Liver (tissue), 9 donors: ENCODE results near the gene SLC26A1. TPM values are rescaled to one million over a fixed set of nuclear protein-coding genes. Genes with fewer than 3 reads are reported as not detected.

Source experiments
- DNase-seq: peaks from one replicate; pipeline ENCODE4 v3.0.0-alpha.2; 2017; ENCODE audit warnings: low spot score
- H3K27ac ChIP-seq, 2 donors: one replicate each; pipeline ENCODE4 v1.7.0; 2013; ENCODE audit warnings: inconsistent platforms in 2 of 2, low read length in 2 of 2, control low read depth in 1 of 2, low read depth in 1 of 2, mild to moderate bottlenecking in 1 of 2
- H3K27me3 ChIP-seq, 4 donors: one replicate each; pipeline versions ENCODE4 v1.6.1 to v1.7.0; 2013; ENCODE audit warnings: low read length in 3 of 4, inconsistent platforms in 1 of 4, mild to moderate bottlenecking in 1 of 4, moderate library complexity in 1 of 4; ENCODE audit not compliant: control insufficient read depth in 4 of 4, insufficient read depth in 4 of 4
- H3K36me3 ChIP-seq, 4 donors: one replicate each; pipeline versions ENCODE4 v1.6.1 to v1.7.0; 2013; ENCODE audit warnings: low read length in 3 of 4, mild to moderate bottlenecking in 3 of 4, low read depth in 1 of 4, moderate library complexity in 1 of 4; ENCODE audit not compliant: control insufficient read depth in 4 of 4, insufficient read depth in 3 of 4
- H3K4me1 ChIP-seq, 4 donors: one replicate each; pipeline versions ENCODE4 v1.6.1 to v1.7.0; 2013; ENCODE audit warnings: low read length in 3 of 4, mild to moderate bottlenecking in 3 of 4, moderate library complexity in 1 of 4; ENCODE audit not compliant: control insufficient read depth in 4 of 4, insufficient read depth in 4 of 4
- H3K4me3 ChIP-seq, 3 donors: one replicate each; pipeline versions ENCODE4 v1.6.1 to v1.7.0; 2013; ENCODE audit warnings: low read length in 3 of 3, control low read depth in 1 of 3, low read depth in 1 of 3, mild to moderate bottlenecking in 1 of 3
- H3K9ac ChIP-seq, 2 donors: one replicate each; pipeline ENCODE4 v1.7.0; 2013; ENCODE audit warnings: low read length in 2 of 2, mild to moderate bottlenecking in 2 of 2, moderate library complexity in 2 of 2, control low read depth in 1 of 2, low read depth in 1 of 2
- H3K9me3 ChIP-seq, 4 donors: one replicate each; pipeline versions ENCODE4 v1.6.1 to v1.7.0; 2013; ENCODE audit warnings: low read length in 3 of 4; ENCODE audit not compliant: control insufficient read depth in 4 of 4
- EGR1 ChIP-seq, 2 donors: IDR thresholded peaks; 2 replicates each; pipeline ENCODE4 v1.6.1; 2016 to 2018; ENCODE audit warnings: antibody characterized with exemption in 2 of 2, low read depth in 2 of 2
- FOXA1 ChIP-seq: IDR thresholded peaks from 2 replicates; pipeline ENCODE4 v1.6.1; 2016; ENCODE audit warnings: antibody characterized with exemption
- FOXA2 ChIP-seq: IDR thresholded peaks from 2 replicates; pipeline ENCODE4 v1.6.1; 2016; ENCODE audit warnings: antibody characterized with exemption
- GABPA ChIP-seq, 2 donors: IDR thresholded peaks in 1 of 2; conservative IDR thresholded peaks in 1 of 2; 2 replicates each; pipeline ENCODE4 v1.6.1; 2016; ENCODE audit warnings: antibody characterized with exemption in 2 of 2, mild to moderate bottlenecking in 1 of 2, moderate library complexity in 1 of 2
- HNF4A ChIP-seq, 2 donors: conservative IDR thresholded peaks; 2 replicates each; pipeline ENCODE4 v1.6.1; 2016; ENCODE audit warnings: antibody characterized with exemption in 2 of 2, mild to moderate bottlenecking in 2 of 2
- HNF4G ChIP-seq: IDR thresholded peaks from 2 replicates; pipeline ENCODE4 v1.6.1; 2016; ENCODE audit warnings: antibody characterized with exemption
- JUND ChIP-seq, 2 donors: IDR thresholded peaks; 2 replicates each; pipeline ENCODE4 v1.6.1; 2016; ENCODE audit warnings: antibody characterized with exemption in 2 of 2
- MAX ChIP-seq: IDR thresholded peaks from 2 replicates; pipeline ENCODE4 v1.6.1; 2016; ENCODE audit warnings: antibody characterized with exemption
- NR2F2 ChIP-seq: IDR thresholded peaks from 2 replicates; pipeline ENCODE4 v1.6.1; 2016; ENCODE audit warnings: antibody characterized with exemption
- RAD21 ChIP-seq, 2 donors: IDR thresholded peaks; 2 replicates each; pipeline ENCODE4 v1.6.1; 2016; ENCODE audit warnings: antibody characterized with exemption in 2 of 2, mild to moderate bottlenecking in 2 of 2
- REST ChIP-seq: IDR thresholded peaks from 2 replicates; pipeline ENCODE4 v1.6.1; 2016; ENCODE audit warnings: antibody characterized with exemption, mild to moderate bottlenecking
- RXRA ChIP-seq, 2 donors: IDR thresholded peaks; 2 replicates each; pipeline ENCODE4 v1.6.1; 2017 to 2018; ENCODE audit warnings: antibody characterized with exemption in 2 of 2, mild to moderate bottlenecking in 1 of 2
- SP1 ChIP-seq: IDR thresholded peaks from 2 replicates; pipeline ENCODE4 v1.6.1; 2018; ENCODE audit warnings: antibody characterized with exemption, mild to moderate bottlenecking
- TAF1 ChIP-seq: conservative IDR thresholded peaks from 2 replicates; pipeline ENCODE4 v1.6.1; 2016; ENCODE audit warnings: antibody characterized with exemption, mild to moderate bottlenecking
- YY1 ChIP-seq: IDR thresholded peaks from 2 replicates; pipeline ENCODE4 v1.6.1; 2016; ENCODE audit warnings: antibody characterized with exemption, mild to moderate bottlenecking
- WGBS: extraction: QIAGEN DNeasy Blood & Tissue Kit; methylation state at CpG from one replicate; pipeline ENCODE4 v1.1.7; 2013; 5-methylcytosine and 5-hydroxymethylcytosine counted together
- polyA plus RNA-seq, 2 donors: library from polyadenylated mRNA; stranded (reverse) in 1 of 2; unstranded in 1 of 2; fragments of 200-250 nt in 1 of 2; fragments of >200 nt in 1 of 2; fragmentation: Nextera tagmentation in 1 of 2; extraction: Ambion mirVana in 1 of 2; gene quantifications; one replicate each; pipeline versions ENCODE4 v1.2.1 to v1.2.3, GENCODE V29; 2013 to 2015
- total RNA-seq, 2 donors: library from RNA; depleted of rRNA; stranded (reverse); fragments of >200 nt; gene quantifications; one replicate each; pipeline ENCODE4 v1.2.3, GENCODE V29; 2014
- TF ChIP-seq, protein P1 (sequence below): IDR thresholded peaks from 2 replicates; pipeline ENCODE4 v1.6.1; 2016; ENCODE audit warnings: antibody characterized with exemption
- TF ChIP-seq, protein P2 (sequence below): fragments of 150-350 bp; IDR thresholded peaks from 2 replicates; pipeline ENCODE4 v1.5.1; 2017; ENCODE audit warnings: improper control_type of control experiment, low read depth, low read length; ENCODE audit not compliant: missing input control
- TF ChIP-seq, protein P3 (sequence below): IDR thresholded peaks from 2 replicates; pipeline ENCODE4 v1.6.1; 2016; ENCODE audit warnings: antibody characterized with exemption
- donor health status: healthy.
- donor health status: healthy.
- donor health status: healthy.
- donor health status: healthy.
- donor health status: healthy.

Gene SLC26A1
- total and polyA plus RNA-seq, 4 donors: 5.1 to 41.0 (median 26.3) TPM

GRCh38 chr4:960636-961350, 32.4 kb downstream of the SLC26A1 start:
- Histone ChIP-seq H3K9ac (no peak overlapping the region), H3K36me3 (peaks cover 0 to 19% (median 3%) of the 10 kb centered on the region in 4 donors), H3K4me1 (no peaks in the 10 kb centered on the region), H3K27me3 (no peaks in the 10 kb centered on the region), H3K4me3 (no peak overlapping the region), H3K9me3 (no peaks in the 10 kb centered on the region), H3K27ac (no peak overlapping the region)
- TF ChIP-seq HNF4G: no peak
- no peak for TF ChIP-seq SP1
- TF ChIP-seq, protein P1, sequence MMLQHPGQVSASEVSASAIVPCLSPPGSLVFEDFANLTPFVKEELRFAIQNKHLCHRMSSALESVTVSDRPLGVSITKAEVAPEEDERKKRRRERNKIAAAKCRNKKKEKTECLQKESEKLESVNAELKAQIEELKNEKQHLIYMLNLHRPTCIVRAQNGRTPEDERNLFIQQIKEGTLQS: no peak
- TF ChIP-seq EGR1 (IDR thresholded peaks at IDR 0.05; ENCODE audit: low read depth in 2 of 2): no peak
- no peak for TF ChIP-seq RXRA (IDR thresholded peaks at IDR 0.05)
- TF ChIP-seq HNF4A (conservative IDR thresholded peaks at IDR 0.05): no peak
- no peak for TF ChIP-seq NR2F2
- TF ChIP-seq GABPA (IDR thresholded peaks at IDR 0.05 in 1 of 2, conservative IDR thresholded peaks at IDR 0.05 in 1 of 2): no peak
- no peak for TF ChIP-seq RAD21 (IDR thresholded peaks at IDR 0.05)
- no peak for TF ChIP-seq REST
- TF ChIP-seq TAF1: no peak
- TF ChIP-seq, protein P2, sequence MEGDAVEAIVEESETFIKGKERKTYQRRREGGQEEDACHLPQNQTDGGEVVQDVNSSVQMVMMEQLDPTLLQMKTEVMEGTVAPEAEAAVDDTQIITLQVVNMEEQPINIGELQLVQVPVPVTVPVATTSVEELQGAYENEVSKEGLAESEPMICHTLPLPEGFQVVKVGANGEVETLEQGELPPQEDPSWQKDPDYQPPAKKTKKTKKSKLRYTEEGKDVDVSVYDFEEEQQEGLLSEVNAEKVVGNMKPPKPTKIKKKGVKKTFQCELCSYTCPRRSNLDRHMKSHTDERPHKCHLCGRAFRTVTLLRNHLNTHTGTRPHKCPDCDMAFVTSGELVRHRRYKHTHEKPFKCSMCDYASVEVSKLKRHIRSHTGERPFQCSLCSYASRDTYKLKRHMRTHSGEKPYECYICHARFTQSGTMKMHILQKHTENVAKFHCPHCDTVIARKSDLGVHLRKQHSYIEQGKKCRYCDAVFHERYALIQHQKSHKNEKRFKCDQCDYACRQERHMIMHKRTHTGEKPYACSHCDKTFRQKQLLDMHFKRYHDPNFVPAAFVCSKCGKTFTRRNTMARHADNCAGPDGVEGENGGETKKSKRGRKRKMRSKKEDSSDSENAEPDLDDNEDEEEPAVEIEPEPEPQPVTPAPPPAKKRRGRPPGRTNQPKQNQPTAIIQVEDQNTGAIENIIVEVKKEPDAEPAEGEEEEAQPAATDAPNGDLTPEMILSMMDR: no peak
- no peak for TF ChIP-seq JUND (IDR thresholded peaks at IDR 0.05)
- no peak for TF ChIP-seq MAX
- TF ChIP-seq FOXA1: no peak
- no peak for TF ChIP-seq FOXA2
- 95% methylated on average over 35 of the region's 35 CpGs for WGBS
- no peak for DNase-seq

DNA sequence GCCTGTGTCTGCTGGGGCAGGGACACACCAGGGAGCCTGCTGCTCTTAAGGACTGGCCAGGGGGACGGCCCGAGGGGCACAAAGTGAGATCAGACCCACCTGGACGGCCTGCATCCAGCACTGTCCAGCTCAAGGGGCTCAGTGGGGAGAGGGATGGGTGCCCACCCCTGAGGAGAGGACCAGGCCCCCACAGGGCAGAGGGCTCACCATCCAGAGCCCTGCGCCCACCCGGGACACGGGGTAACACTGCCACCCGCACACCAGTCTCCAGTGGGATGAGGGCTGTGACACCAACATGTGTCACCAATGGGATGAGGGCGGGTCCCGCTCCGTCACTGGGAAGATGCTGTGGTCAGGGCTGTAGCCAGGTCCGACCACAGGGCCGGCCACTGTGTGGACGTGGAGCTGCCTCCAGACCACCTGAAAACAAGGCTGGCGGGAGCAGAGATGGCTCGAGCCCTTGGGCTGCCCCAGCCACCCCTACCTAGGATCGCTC, 33.0 kb downstream of the SLC26A1 start:
- no peak for DNase-seq
- H3K4me3 ChIP-seq: no peak overlapping the region
- H3K9me3 ChIP-seq: no peaks in the 10 kb centered on the region
- no peaks in the 10 kb centered on the region for H3K27me3 ChIP-seq
- H3K27ac ChIP-seq: no peak overlapping the region
- H3K4me1 ChIP-seq: no peaks in the 10 kb centered on the region
- WGBS: 94% methylated on average over 16 of the region's 16 CpGs
- no peak for TF ChIP-seq HNF4A (conservative IDR thresholded peaks at IDR 0.05)
- TF ChIP-seq RXRA (IDR thresholded peaks at IDR 0.05): no peak
- no peak for TF ChIP-seq YY1
- TF ChIP-seq TAF1: no peak
- no peak for TF ChIP-seq MAX
- no peak for TF ChIP-seq GABPA (IDR thresholded peaks at IDR 0.05 in 1 of 2, conservative IDR thresholded peaks at IDR 0.05 in 1 of 2)
- TF ChIP-seq FOXA1: no peak
- TF ChIP-seq, protein P3, sequence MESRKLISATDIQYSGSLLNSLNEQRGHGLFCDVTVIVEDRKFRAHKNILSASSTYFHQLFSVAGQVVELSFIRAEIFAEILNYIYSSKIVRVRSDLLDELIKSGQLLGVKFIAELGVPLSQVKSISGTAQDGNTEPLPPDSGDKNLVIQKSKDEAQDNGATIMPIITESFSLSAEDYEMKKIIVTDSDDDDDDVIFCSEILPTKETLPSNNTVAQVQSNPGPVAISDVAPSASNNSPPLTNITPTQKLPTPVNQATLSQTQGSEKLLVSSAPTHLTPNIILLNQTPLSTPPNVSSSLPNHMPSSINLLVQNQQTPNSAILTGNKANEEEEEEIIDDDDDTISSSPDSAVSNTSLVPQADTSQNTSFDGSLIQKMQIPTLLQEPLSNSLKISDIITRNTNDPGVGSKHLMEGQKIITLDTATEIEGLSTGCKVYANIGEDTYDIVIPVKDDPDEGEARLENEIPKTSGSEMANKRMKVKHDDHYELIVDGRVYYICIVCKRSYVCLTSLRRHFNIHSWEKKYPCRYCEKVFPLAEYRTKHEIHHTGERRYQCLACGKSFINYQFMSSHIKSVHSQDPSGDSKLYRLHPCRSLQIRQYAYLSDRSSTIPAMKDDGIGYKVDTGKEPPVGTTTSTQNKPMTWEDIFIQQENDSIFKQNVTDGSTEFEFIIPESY: no peak
- no peak for TF ChIP-seq JUND (IDR thresholded peaks at IDR 0.05)
- TF ChIP-seq HNF4G: no peak
- TF ChIP-seq SP1: no peak
- TF ChIP-seq, protein P2: no peak
- H3K36me3 ChIP-seq: peaks cover 0 to 21% (median 2%) of the 10 kb centered on the region in 4 donors
- H3K9ac ChIP-seq: no peak overlapping the region
